Stimulated activated CD4-positive, alpha-beta T cell treated with anti-CD3 and anti-CD28 coated beads, Interleukin-2, amount 100 ng/mL, for 4 hours (primary cell): ENCODE measurements around the gene DNMT1.
"Not testable (repeated sequence)": the region's sequence is repeated elsewhere in the genome, so short reads cannot be mapped to it uniquely, and the experiment has no call there.

Source experiments
- DNase-seq: peaks from one replicate; pipeline ENCODE4 v3.0.0-alpha.2; 2020; ENCODE audit warnings: low read depth

Gene DNMT1

GRCh38 chr19:10194500-10195198 lies at the start of gene DNMT1:
Gene DNMT1, minus strand, starts transcription at chr19:10194953. Its CDS starts 54 bp downstream, at chr19:10194899.
- DNase-seq = peak; percentile 96

- DNase-seq = no peak
Observed at GRCh38 chr19:10243606-10244005, 48.9 kb upstream of the DNMT1 start.

GRCh38 chr19:10241826-10242449 lies 47.2 kb upstream of the DNMT1 start:
- DNase-seq = not testable (repeated sequence)

- DNase-seq = no peak
Observed at GRCh38 chr19:10238172-10238783, 43.5 kb upstream of the DNMT1 start.

GRCh38 chr19:10237702-10238101 lies 42.9 kb upstream of the DNMT1 start:
- DNase-seq = no peak

- DNase-seq = not testable (repeated sequence)
Observed at GRCh38 chr19:10235409-10235808, 40.7 kb upstream of the DNMT1 start.

GRCh38 chr19:10235003-10235402 lies 40.2 kb upstream of the DNMT1 start:
- no peak for DNase-seq

- DNase-seq = no peak
Observed at GRCh38 chr19:10233946-10234345, 39.2 kb upstream of the DNMT1 start.

GRCh38 chr19:10231612-10232228 lies 37.0 kb upstream of the DNMT1 start:
- DNase-seq = no peak

- peak; percentile 64 for DNase-seq
Observed at GRCh38 chr19:10230861-10231611, 36.3 kb upstream of the DNMT1 start, which contains the start of gene S1PR2. Gene S1PR2, minus strand, starts transcription at chr19:10231331. Its CDS starts 6,426 bp downstream, at chr19:10224905.

GRCh38 chr19:10230173-10230860 lies 35.6 kb upstream of the DNMT1 start:
- peak; percentile 80 for DNase-seq

GRCh38 chr19:10228920-10229319 lies 34.2 kb upstream of the DNMT1 start:
- peak; percentile 27 for DNase-seq

- no peak for DNase-seq
Observed at GRCh38 chr19:10228393-10228792, 33.6 kb upstream of the DNMT1 start.

- DNase-seq = no peak
Observed at GRCh38 chr19:10227026-10227971, 32.5 kb upstream of the DNMT1 start.

GRCh38 chr19:10226376-10227025 lies 31.7 kb upstream of the DNMT1 start:
- DNase-seq = no peak

GRCh38 chr19:10226021-10226375 lies 31.2 kb upstream of the DNMT1 start:
- DNase-seq = no peak

- DNase-seq = no peak
Observed at GRCh38 chr19:10224337-10224736, 29.6 kb upstream of the DNMT1 start.

GRCh38 chr19:10223488-10224213 lies 28.9 kb upstream of the DNMT1 start:
- DNase-seq = no peak
